Psoas muscle (tissue), 8 donors: ENCODE data around the gene RAB25. TPM values are rescaled to one million over a fixed set of nuclear protein-coding genes. Genes with fewer than 3 reads are reported as not detected.

ENCODE experiments used
- ATAC-seq, 4 donors: fragments of 200-7000 bp; cut with Tn5 transposase; one replicate each; pipeline ENCODE4 v1.9.1; 2020; ENCODE audit warnings: moderate library complexity in 3 of 4, mild to moderate bottlenecking in 2 of 4
- DNase-seq, 2 donors: peaks; one replicate each; pipeline ENCODE4 v3.0.0-alpha.2; 2020
- H3K27ac ChIP-seq: fragments of 200-600 bp; one replicate; pipeline ENCODE4 v1.8.0; 2022
- H3K27me3 ChIP-seq, 3 donors: fragments of 200-600 bp in 1 of 3; one replicate each; pipeline versions ENCODE4 v1.6.1 to v1.8.0; 2013 to 2022; ENCODE audit warnings: low read length in 2 of 3, mild to moderate bottlenecking in 2 of 3, moderate library complexity in 1 of 3; ENCODE audit not compliant: insufficient read depth in 3 of 3
- H3K36me3 ChIP-seq, 2 donors: fragments of 200-600 bp in 1 of 2; one replicate each; pipeline versions ENCODE4 v1.6.1 to v1.8.0; 2013 to 2022; ENCODE audit warnings: low read depth in 1 of 2, mild to moderate bottlenecking in 1 of 2, moderate library complexity in 1 of 2; ENCODE audit not compliant: insufficient read depth in 1 of 2
- H3K4me1 ChIP-seq: fragments of 200-600 bp; one replicate; pipeline ENCODE4 v1.8.0; 2022
- H3K4me3 ChIP-seq: fragments of 200-600 bp; one replicate; pipeline ENCODE4 v1.8.0; 2022; ENCODE audit warnings: mild to moderate bottlenecking
- H3K9me3 ChIP-seq: fragments of 200-600 bp; one replicate; pipeline ENCODE4 v1.8.0; 2022
- CTCF ChIP-seq: fragments of 200-600 bp; IDR thresholded peaks from one replicate; pipeline ENCODE4 v1.8.0; 2022; ENCODE audit warnings: antibody characterized with exemption
- WGBS, 3 donors: extraction: QIAGEN DNeasy Blood & Tissue Kit; methylation state at CpG; one replicate each; pipeline versions ENCODE4 v1.1.6 to v1.1.7; 2013; 5-methylcytosine and 5-hydroxymethylcytosine counted together
- intact Hi-C, 2 donors: fragments of 100-400 bp; cut with DNase I; formaldehyde crosslinking; loops; one replicate each; pipeline versions ENCODE4 v1.11.0 to v1.14.2; 2022
- long read RNA-seq, 2 donors: library from polyadenylated mRNA; unstranded; transcript quantifications; one replicate each; pipeline ENCODE4 v2.0.0, GENCODE V29; 2021
- polyA plus RNA-seq, 3 donors: library from polyadenylated mRNA; stranded (reverse); fragments of 200-250 nt; gene quantifications; one replicate each; pipeline ENCODE4 v1.2.3, GENCODE V29; 2013
- total RNA-seq, 4 donors: library from RNA; stranded (reverse); fragmentation: NEBNext Ultra II Directional in 2 of 4; extraction: Animal tissue kit (Norgen Biotek cat#: 25700) in 2 of 4; gene quantifications; one replicate each; pipeline versions ENCODE4 v1.2.1 to v1.2.4, GENCODE V29; 2021 to 2023
- donor health status: healthy with polysubstance abuse.
- donor health status: DM: no; HTN: no; CAD: no; lungs with moderate emphysema.
- donor health status: Bipolar disorder and iron deficiency.
- donor health status: healthy.
- donor health status: DM: yes; HTN: yes; CAD: no.
- donor health status: DM: no; HTN: no; CAD: no.
- donor health status: DM: no; HTN: no; CAD: no.
- donor health status: DM: yes; HTN: yes; CAD: no.

Gene RAB25
- not detected for total RNA-seq
- polyA plus RNA-seq: under 1 TPM; 0.07 to 0.34 (median 0.13) TPM
- long read RNA-seq, donor 1, partial matches to known transcripts: 0 of 1 reads
- long read RNA-seq, donor 1, other reads (novel, unspliced or antisense): 0 of 1 reads
- long read RNA-seq, donor 2: 0 reads

DNA sequence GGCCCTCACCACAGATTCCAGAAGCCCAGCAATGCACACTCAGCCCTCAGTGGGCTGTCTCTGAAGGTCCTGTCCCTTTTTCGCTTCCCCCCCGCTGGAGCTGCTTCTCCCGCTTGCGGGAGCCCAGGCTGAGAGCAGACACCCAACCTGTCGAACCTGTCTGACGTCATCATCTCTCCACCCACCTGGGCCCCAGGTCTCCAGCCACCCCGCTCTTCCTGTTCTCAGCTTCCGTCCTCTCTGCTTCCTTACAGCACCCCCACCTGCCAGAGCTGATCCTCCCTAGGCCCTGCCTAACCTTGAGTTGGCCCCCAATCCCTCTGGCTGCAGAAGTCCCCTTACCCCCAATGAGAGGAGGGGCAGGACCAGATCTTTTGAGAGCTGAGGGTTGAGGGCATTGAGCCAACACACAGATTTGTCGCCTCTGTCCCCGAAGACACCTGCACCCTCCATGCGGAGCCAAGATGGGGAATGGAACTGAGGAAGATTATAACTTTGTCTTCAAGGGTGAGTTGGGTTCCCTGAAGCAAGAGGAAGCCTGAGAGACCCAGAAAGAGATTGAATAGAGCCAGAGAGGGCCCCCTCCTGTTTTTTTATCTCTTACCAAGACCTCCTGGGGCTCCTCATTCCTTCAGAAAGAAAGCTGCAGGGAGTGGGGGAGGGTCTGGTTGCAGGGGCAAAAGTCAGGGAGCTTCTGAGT, at the start of gene RAB25:
Gene RAB25 (plus strand): TSS at position 224 of the 700 bp plus-strand sequence. CDS start 241 bp downstream, at position 465.
- H3K9me3 ChIP-seq: no peaks in the 10 kb centered on the region
- H3K4me1 ChIP-seq: no peaks in the 10 kb centered on the region
- intact Hi-C loops: no loop called here
- DNase-seq: no peak
- no peak within 1 kb of the TSS for H3K4me3 ChIP-seq
- ATAC-seq: no peak
- H3K27ac ChIP-seq: no peak within 1 kb of the TSS
- H3K36me3 ChIP-seq: peaks cover 0 to 24% of the 10 kb centered on the region in 2 donors
- 51 to 60% (median 56%) methylated on average over 11 of the region's 11 CpGs for WGBS, 3 donors
- no peaks in the 10 kb centered on the region for H3K27me3 ChIP-seq
- TF ChIP-seq CTCF: no peak

- ATAC-seq (no peak), DNase-seq (no peak)
- H3K4me1 ChIP-seq: peaks cover 5% of the 10 kb centered on the region
- TF ChIP-seq CTCF: no peak
- no peak overlapping the region for H3K4me3 ChIP-seq
- H3K36me3 ChIP-seq: peaks cover 27 to 90% of the 10 kb centered on the region in 2 donors
- intact Hi-C loops: no loop called here
- WGBS, 3 donors: 91 to 95% (median 93%) methylated on average over 4 of the region's 4 CpGs
- H3K27me3 ChIP-seq: no peaks in the 10 kb centered on the region
- no peak overlapping the region for H3K27ac ChIP-seq
- H3K9me3 ChIP-seq: no peaks in the 10 kb centered on the region
Observed at GRCh38 chr1:156012051-156012817, 48.7 kb upstream of the RAB25 start.

- intact Hi-C loops: loop anchor here in 1 of 2 donors (5.0 kb wide), 1 partner anchor 42 kb away; no protein-coding TSS in a partner anchor
- no peak overlapping the region for H3K27ac ChIP-seq
- H3K27me3 ChIP-seq: no peaks in the 10 kb centered on the region
- H3K4me3 ChIP-seq: no peak overlapping the region
- DNase-seq (no peak), ATAC-seq (no peak)
- TF ChIP-seq CTCF: no peak
- WGBS, 3 donors: 93 to 96% (median 93%) methylated on average over 7 of the region's 7 CpGs
- no peaks in the 10 kb centered on the region for H3K9me3 ChIP-seq
- H3K4me1 ChIP-seq: peaks cover 5% of the 10 kb centered on the region
- H3K36me3 ChIP-seq: peaks cover 25 to 97% of the 10 kb centered on the region in 2 donors
Observed at GRCh38 chr1:156014829-156015228, 46.1 kb upstream of the RAB25 start.

- TF ChIP-seq CTCF: no peak
- peaks cover 7 to 46% of the 10 kb centered on the region in 2 donors for H3K36me3 ChIP-seq
- H3K4me1 ChIP-seq: peaks cover 12% of the 10 kb centered on the region
- intact Hi-C loops: loop anchor here in 1 of 2 donors (5.0 kb wide), 1 partner anchor 37 kb away; no protein-coding TSS in a partner anchor
- WGBS, 3 donors: 35 to 46% (median 41%) methylated on average over 8 of the region's 8 CpGs
- H3K4me3 ChIP-seq: peak overlapping the region; percentile 87
- ATAC-seq (no peak), DNase-seq (no peak)
- H3K27me3 ChIP-seq: no peaks in the 10 kb centered on the region
- H3K27ac ChIP-seq: peak overlapping the region; percentile 88
- H3K9me3 ChIP-seq: no peaks in the 10 kb centered on the region
Observed at GRCh38 chr1:156019946-156020292, 41.0 kb upstream of the RAB25 start.
